Neutrophil (primary cell): ENCODE data around the gene TMEM131.

Experiments used
- H3K27ac ChIP-seq: fragments of 200-600 bp; sonication (generic); 2 replicates; pipeline ENCODE4 v1.5.1; 2016; ENCODE audit warnings: mild to moderate bottlenecking, moderate library complexity
- H3K27me3 ChIP-seq: fragments of 200-600 bp; sonication (generic); 2 replicates; pipeline ENCODE4 v1.6.0; 2016; ENCODE audit warnings: mild to moderate bottlenecking
- H3K36me3 ChIP-seq: fragments of 200-600 bp; sonication (generic); 2 replicates; pipeline ENCODE4 v1.5.1; 2017
- H3K4me1 ChIP-seq, 2 experiments: fragments of 200-600 bp in 1 of 2; sonication (generic) in 1 of 2; 1 replicate in 1 of 2; 2 replicates in 1 of 2; pipeline versions ENCODE4 v1.5.1 to v1.6.1; 2013 to 2016; ENCODE audit warnings: low read depth in 1 of 2, low read length in 1 of 2, mild to moderate bottlenecking in 1 of 2, moderate library complexity in 1 of 2; ENCODE audit not compliant: control insufficient read depth in 1 of 2, insufficient read depth in 1 of 2
- H3K4me3 ChIP-seq, 2 experiments: fragments of 200-600 bp in 1 of 2; sonication (generic) in 1 of 2; 1 replicate in 1 of 2; 2 replicates in 1 of 2; pipeline ENCODE4 v1.5.1; 2013 to 2016; ENCODE audit warnings: low read depth in 1 of 2, low read length in 1 of 2, mild to moderate bottlenecking in 1 of 2, moderate library complexity in 1 of 2
- H3K9me3 ChIP-seq: fragments of 200-600 bp; sonication (generic); 2 replicates; pipeline ENCODE4 v1.5.1; 2016
- TF ChIP-seq, protein P1 (sequence below): fragments of 200-600 bp; sonication (generic); IDR thresholded peaks from 2 replicates; pipeline ENCODE4 v1.5.1; 2016; ENCODE audit warnings: antibody characterized with exemption

TMEM131 gene

DNA sequence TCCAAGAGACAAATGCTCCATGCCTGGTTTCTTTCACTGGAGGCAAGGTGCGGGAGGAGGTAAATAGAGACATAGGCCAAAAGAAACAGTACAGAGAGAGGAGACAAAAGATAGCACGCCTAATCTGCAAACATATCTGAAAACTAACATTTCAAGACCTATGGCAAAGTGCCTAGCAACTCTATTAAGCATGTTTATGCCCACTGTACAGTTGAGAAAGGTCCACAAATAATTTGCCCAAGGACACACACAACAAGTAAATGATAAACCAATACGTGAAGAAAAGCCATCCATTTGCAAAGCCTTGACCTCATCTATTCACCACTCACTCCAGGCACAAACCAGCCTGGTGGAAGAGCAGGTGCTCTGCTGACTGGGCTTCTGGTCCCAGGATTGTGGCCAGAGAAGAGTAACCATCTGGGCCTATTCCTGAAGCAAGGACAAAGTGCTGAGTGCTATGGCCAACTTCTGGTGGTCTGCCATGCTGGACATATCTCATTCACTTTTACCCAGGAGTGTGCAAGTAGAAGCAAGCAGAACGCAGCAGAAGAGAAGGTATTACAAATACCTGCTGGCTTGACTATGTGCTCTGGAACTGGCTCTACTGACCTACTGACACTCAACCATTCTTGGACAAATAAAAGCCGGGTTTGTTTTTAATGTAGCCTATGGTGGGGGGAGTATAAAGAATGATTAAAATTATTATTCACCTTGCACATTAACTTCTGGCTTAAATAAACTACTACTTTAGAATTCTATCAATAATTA lies 25.3 kb downstream of the TMEM131 start:
- peaks cover 15 to 23% of the 10 kb centered on the region in 2 experiments for H3K4me1 ChIP-seq
- H3K4me3 ChIP-seq = no peak overlapping the region
- no peaks in the 10 kb centered on the region for H3K9me3 ChIP-seq
- H3K27me3 ChIP-seq = no peaks in the 10 kb centered on the region
- no peaks in the 10 kb centered on the region for H3K36me3 ChIP-seq
- no peak overlapping the region for H3K27ac ChIP-seq
- TF ChIP-seq, protein P1, sequence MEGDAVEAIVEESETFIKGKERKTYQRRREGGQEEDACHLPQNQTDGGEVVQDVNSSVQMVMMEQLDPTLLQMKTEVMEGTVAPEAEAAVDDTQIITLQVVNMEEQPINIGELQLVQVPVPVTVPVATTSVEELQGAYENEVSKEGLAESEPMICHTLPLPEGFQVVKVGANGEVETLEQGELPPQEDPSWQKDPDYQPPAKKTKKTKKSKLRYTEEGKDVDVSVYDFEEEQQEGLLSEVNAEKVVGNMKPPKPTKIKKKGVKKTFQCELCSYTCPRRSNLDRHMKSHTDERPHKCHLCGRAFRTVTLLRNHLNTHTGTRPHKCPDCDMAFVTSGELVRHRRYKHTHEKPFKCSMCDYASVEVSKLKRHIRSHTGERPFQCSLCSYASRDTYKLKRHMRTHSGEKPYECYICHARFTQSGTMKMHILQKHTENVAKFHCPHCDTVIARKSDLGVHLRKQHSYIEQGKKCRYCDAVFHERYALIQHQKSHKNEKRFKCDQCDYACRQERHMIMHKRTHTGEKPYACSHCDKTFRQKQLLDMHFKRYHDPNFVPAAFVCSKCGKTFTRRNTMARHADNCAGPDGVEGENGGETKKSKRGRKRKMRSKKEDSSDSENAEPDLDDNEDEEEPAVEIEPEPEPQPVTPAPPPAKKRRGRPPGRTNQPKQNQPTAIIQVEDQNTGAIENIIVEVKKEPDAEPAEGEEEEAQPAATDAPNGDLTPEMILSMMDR = no peak

DNA sequence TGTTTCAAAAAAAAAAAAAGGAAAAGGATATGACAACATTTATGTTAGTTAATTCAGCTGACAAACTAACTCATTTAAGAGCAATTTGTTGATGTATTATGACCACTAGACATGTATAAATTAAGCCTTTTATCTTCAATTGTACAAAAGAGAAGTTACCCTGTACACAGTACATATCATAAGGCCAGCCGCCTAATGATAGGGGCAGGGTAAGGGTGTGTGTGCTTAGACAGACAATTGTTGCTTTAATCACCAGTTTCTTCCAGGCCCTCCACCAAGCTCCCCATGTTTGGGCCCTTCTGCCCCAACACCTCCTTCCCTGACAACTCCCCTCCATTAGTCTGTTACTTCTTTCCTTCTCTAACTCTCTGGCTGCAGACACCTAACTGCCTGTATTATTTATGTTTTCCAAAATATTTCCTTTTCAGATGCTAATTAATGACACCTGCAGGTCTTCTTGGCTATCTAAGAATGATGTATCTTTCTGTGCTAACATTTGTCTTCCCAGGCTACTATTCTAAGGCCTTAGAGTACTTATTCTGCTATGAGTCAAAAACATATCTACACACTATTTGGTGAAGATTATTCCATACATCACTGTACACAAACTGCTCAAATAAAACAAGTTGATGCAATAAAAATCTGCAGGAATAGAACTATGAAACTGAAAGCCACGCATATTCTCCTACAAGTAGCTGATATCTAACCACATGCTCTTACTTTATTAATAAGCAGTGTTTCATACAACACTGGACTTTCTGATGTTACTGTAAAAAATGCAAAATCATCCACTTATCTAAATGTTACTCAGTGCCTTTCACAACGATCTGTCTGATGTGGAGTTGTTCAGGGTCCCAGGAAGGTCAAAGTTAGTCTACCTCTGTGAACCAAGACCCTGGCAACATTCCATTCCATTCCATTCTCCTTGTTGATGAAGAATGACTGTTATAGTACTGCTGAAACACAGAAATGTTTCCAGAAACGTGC lies 26.4 kb downstream of the TMEM131 start:
- Histone ChIP-seq H3K4me1 (peaks cover 15 to 24% of the 10 kb centered on the region in 2 experiments), H3K27ac (peak overlapping the region; percentile 3), H3K27me3 (no peaks in the 10 kb centered on the region), H3K9me3 (no peaks in the 10 kb centered on the region), H3K36me3 (no peaks in the 10 kb centered on the region), H3K4me3 (no peak overlapping the region)
- TF ChIP-seq, protein P1 = no peak

- H3K4me3 ChIP-seq = no peak overlapping the region
- H3K36me3 ChIP-seq = no peaks in the 10 kb centered on the region
- TF ChIP-seq, protein P1 = no peak
- H3K27ac ChIP-seq = no peak overlapping the region
- H3K4me1 ChIP-seq = peaks cover 18 to 32% of the 10 kb centered on the region in 2 experiments
- H3K27me3 ChIP-seq = no peaks in the 10 kb centered on the region
- no peaks in the 10 kb centered on the region for H3K9me3 ChIP-seq
These were observed 27.7 kb downstream of the TMEM131 start for GRCh38 chr2:97967931-97968627.

DNA sequence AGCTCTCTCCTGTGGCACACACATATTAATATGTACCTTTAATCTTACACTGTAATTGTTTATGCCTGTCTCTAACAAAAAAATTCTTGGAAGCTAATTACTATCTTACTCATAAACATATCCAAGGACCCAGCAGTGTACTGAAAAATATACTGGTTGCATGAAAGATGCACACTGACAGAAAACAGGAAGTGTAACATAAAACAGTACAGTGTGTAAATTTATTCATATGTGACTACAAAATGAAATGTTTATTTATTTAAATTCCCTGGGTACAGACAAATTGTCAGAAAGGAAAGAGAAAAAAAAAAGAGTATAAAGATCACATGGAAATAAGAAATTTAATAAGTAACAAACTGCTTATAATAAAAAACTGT lies 28.5 kb downstream of the TMEM131 start:
- no peaks in the 10 kb centered on the region for H3K36me3 ChIP-seq
- TF ChIP-seq, protein P1 = no peak
- no peaks in the 10 kb centered on the region for H3K27me3 ChIP-seq
- H3K27ac ChIP-seq = no peak overlapping the region
- H3K4me1 ChIP-seq = peaks cover 18 to 32% of the 10 kb centered on the region in 2 experiments
- no peaks in the 10 kb centered on the region for H3K9me3 ChIP-seq
- H3K4me3 ChIP-seq = no peak overlapping the region

GRCh38 chr2:97966545-97967215 lies 29.1 kb downstream of the TMEM131 start:
- no peaks in the 10 kb centered on the region for H3K36me3 ChIP-seq
- H3K27me3 ChIP-seq = no peaks in the 10 kb centered on the region
- peak overlapping the region; percentile 9 for H3K27ac ChIP-seq
- H3K4me3 ChIP-seq = no peak overlapping the region
- TF ChIP-seq, protein P1 = no peak
- H3K9me3 ChIP-seq = no peaks in the 10 kb centered on the region
- H3K4me1 ChIP-seq = peaks cover 18 to 32% of the 10 kb centered on the region in 2 experiments
